HL-60/S4 (cell line): ENCODE measurements around the gene OR2A7.
"Not testable (repeated sequence)": the region's sequence is repeated elsewhere in the genome, so short reads cannot be mapped to it uniquely, and the experiment has no call there.

Source experiments
- in situ Hi-C: fragments of 300-500 bp; cut with MboI; formaldehyde crosslinking; loops from 2 replicates; pipeline ENCODE4 v1.14.3; 2022; ENCODE audit warnings: low sequenced_read_pairs

Gene OR2A7, protein sequence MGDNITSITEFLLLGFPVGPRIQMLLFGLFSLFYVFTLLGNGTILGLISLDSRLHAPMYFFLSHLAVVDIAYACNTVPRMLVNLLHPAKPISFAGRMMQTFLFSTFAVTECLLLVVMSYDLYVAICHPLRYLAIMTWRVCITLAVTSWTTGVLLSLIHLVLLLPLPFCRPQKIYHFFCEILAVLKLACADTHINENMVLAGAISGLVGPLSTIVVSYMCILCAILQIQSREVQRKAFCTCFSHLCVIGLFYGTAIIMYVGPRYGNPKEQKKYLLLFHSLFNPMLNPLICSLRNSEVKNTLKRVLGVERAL

GRCh38 chr7:144264692-144265091 is at the start of gene OR2A7:
Gene OR2A7, minus strand, starts transcription at chr7:144264792. Its CDS starts 5,164 bp downstream, at chr7:144259628.
- in situ Hi-C loops, result not testable (repeated sequence)

DNA sequence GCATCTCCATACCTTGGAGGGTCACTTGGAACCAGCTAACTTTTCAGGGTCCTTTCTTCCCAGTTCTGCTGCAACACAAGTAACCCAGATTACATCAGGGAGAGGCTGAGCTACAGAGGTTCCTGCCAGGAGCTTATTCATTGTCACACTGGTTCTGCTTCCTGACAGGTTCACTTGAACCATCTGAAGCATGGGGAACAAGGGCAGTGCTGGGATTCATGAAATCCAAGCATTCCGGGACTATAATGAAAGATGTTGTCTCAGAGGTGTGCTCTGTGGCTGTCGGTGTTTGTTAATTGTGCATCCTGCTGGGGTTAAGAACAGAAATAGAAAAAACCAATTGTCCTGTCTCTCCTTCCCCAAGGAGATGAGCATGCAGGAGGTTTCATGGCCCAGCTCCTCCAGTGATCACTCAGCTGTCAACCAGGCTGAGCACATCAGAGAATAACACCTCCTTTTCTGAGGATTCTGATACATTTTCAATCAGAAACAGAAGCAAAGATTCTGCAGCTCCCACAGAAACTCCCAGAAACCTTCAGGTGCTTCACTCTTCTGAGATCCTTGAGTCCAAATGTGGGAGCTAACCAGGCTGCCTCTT is 47.4 kb upstream of the OR2A7 start, which contains the start of gene OR2A1:
Gene OR2A1, plus strand, starts transcription at position 548 of the 598 bp plus-strand sequence. CDS start 5,706 bp downstream, outside the sequence.
- in situ Hi-C loops, result not testable (repeated sequence)

- in situ Hi-C loops, result not testable (repeated sequence)
Observed at GRCh38 chr7:144311218-144311617, 46.6 kb upstream of the OR2A7 start.

GRCh38 chr7:144309702-144310101 is 45.1 kb upstream of the OR2A7 start:
- in situ Hi-C loops, result not testable (repeated sequence)

GRCh38 chr7:144305156-144305555 is 40.6 kb upstream of the OR2A7 start:
- in situ Hi-C loops, result not testable (repeated sequence)

DNA sequence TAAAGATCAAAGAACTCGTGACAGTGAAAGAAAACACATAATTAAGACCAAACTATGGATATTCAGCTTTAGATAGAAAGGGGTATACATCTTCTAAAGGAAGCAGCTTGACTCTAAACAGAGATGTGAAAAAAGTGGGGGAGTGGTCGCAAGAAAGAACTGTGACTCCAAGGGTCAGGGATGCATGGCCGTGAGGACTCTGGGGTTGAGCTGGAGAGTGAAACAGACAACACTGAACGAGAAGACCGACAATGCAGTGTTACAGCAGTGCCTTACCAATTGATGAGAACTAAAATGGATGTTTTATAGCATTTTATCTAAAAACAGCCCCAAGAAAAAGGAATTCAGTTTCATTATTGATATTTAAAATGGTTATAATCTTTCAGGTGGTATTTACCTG is 39.0 kb upstream of the OR2A7 start:
- in situ Hi-C loops, result not testable (repeated sequence)

DNA sequence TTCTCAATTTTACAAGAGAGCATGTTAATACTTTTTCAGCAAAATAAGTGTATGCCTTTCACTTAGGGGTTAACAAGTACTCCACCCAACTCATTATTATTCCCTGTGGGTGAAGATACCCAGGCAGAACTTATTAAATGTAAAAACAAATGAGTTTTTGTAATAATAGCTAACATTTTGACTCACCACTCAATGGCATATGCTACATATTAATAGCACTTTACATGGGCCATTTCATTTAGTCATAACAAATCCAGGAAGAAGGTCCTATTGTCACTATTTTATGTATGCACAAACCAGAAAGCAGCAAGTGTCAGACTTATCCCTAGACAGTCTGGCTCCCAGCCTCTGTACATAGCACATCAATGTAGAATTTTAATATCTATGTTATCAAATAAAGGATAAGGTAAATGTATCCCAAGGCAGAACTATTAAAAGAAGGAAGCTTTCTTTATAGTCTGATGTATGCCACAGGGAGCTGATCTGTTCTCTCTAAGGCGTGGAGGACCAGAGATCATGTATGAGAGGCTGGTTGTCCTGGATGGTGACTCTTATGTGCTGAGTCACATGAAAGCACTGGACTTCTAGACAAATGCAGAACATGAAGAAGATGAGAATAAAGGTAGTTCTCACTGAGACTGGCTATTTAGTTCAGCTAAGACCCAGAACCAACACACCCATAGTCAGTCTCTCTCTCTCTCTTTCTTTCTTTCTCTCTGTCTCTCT is 38.1 kb upstream of the OR2A7 start:
- in situ Hi-C loops, result not testable (repeated sequence)

DNA sequence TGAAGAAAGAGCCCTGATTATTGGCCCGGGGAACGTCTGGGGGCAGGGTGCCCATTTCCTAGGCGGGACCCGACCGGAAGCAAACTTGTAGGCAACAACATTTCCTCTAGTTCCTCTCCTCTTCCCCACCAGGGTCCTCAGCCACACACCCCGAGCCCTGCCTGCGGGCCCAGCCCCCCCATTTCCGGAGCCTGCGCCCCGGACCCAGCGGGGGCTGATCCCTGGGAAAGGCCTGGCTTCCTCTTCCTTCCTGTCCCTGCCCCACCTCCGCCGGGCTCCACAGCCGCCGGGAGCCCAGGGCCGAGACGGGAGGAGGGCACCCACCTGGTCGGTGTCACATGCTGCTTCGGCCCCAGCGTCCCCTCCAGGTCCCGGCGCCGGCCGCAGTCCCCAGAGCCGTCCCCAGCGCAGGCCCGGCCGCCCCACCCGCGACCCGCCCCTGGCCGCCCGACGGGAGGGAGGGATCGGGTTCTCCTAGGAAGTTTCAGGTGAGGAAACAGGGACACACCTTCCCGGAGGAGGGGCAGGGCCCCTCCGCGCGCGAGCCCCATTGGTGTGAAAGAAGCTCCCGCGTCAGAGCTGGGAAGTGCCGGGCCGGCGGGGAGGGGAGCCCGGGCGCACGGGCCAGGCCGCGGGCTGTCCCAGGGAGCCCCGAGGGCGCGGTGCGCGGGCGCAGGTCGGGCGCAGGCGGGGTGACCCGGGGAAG is 29.4 kb upstream of the OR2A7 start:
- in situ Hi-C loops, result not testable (repeated sequence)

- in situ Hi-C loops, result not testable (repeated sequence)
Observed at GRCh38 chr7:144292384-144293161, 28.0 kb upstream of the OR2A7 start.

DNA sequence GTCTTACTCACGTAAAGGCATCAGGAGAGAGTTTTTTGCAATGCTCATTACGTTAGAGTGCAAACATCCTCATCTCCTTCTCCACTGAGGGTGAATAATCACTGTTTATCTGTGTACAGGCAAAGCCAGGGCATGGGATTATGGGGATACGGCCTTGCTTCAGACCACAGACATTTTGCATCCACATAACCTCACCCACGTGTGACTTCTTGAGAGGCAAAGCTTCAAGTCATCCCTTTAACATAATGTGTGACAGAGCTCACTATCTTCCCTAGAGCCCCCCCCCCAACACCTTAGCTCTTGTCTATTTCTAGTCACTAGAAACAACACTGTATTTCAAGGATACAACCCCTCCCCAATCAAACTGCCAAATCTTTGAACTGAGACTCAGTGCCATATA is 27.0 kb upstream of the OR2A7 start:
- in situ Hi-C loops, result not testable (repeated sequence)

DNA sequence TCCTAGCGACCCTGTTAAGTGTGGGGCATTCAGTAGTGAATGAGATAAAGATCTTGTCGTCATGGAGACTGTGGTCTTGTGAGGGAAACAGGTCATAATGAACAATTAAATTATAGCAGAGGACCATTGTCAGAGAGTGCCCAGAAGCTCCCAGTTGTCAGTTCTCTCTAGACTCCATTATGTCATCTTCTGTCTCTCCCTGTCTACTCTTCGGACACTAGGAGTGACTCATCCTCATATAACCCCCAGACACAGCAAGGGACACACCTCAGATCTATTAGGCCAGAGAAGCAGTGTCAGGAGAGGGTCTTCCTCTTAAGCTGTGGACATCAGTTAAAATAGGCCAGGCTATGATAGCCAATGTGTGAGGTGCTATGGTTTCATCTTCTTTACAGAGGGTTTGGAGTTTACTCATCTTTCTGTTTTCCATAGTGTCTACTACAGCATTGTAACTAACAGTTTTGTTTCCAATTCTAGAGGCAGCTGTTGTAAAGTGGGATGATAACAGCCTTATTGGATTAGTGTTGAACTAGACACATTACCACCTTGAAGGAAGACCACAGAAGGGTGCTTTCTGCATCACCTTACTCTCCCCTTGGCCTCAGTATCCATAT is 22.7 kb upstream of the OR2A7 start:
- in situ Hi-C loops, result not testable (repeated sequence)

GRCh38 chr7:144283716-144284115 is 19.1 kb upstream of the OR2A7 start:
- in situ Hi-C loops, result not testable (repeated sequence)

GRCh38 chr7:144282490-144282889 is 17.9 kb upstream of the OR2A7 start:
- in situ Hi-C loops, result not testable (repeated sequence)

- in situ Hi-C loops, result not testable (repeated sequence)
Observed at GRCh38 chr7:144281981-144282380, 17.4 kb upstream of the OR2A7 start.

- in situ Hi-C loops, result not testable (repeated sequence)
Observed at GRCh38 chr7:144280010-144280409, 15.4 kb upstream of the OR2A7 start.

- in situ Hi-C loops, result not testable (repeated sequence)
Observed at GRCh38 chr7:144275281-144275680, 10.7 kb upstream of the OR2A7 start.

GRCh38 chr7:144269188-144269587 is 4.6 kb upstream of the OR2A7 start, which contains the start of gene CTAGE8:
Gene CTAGE8, minus strand, starts transcription at chr7:144269288. Its CDS starts 38 bp downstream, at chr7:144269250.
- in situ Hi-C loops, result not testable (repeated sequence)

GRCh38 chr7:144262128-144262527 is 2.5 kb downstream of the OR2A7 start:
- in situ Hi-C loops, result not testable (repeated sequence)

DNA sequence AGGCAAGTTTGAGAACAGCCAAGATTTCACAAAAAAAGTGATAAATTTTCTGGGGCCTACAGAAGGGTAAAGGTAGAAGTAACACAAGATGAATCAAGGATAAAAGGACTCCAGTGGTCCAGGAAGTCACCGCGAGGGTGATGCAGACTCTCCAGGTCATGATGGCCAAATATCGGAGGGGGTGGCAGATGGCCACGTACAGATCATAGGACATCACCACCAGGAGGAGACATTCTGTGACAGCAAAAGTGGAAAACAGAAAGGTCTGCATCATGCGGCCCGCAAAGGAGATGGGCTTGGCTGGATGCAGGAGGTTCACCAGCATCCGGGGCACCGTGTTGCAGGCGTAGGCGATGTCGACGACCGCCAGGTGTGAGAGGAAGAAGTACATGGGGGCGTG is 5.5 kb downstream of the OR2A7 start:
- in situ Hi-C loops, result not testable (repeated sequence)

- in situ Hi-C loops, result no loop called here
Observed at GRCh38 chr7:144256112-144256511, 8.5 kb downstream of the OR2A7 start.
